Omental fat pad (tissue), 4 donors: Measurements from ENCODE around the gene BSN. TPM values are rescaled to one million over a fixed set of nuclear protein-coding genes. Genes with fewer than 3 reads are reported as not detected.

ENCODE experiments used
- ATAC-seq: fragments of 150-250 bp; one replicate; pipeline ENCODE4 v1.9.1; 2016; ENCODE audit warnings: mild to moderate bottlenecking, moderate library complexity; ENCODE audit not compliant: low FRiP score
- DNase-seq: peaks from one replicate; pipeline ENCODE4 v3.0.0-alpha.2; 2019; ENCODE audit warnings: low spot score
- total RNA-seq, 4 donors: library from RNA; depleted of rRNA; stranded (reverse); fragments of >200 nt; gene quantifications; one replicate each; pipeline ENCODE4 v1.1.0, GENCODE V29; 2016
- TF ChIP-seq, protein P1 (sequence below), 3 donors: fragments of 450-650 bp; IDR thresholded peaks; one replicate each; pipeline ENCODE4 v1.5.1; 2016 to 2017; ENCODE audit warnings: antibody characterized with exemption in 3 of 3, mild to moderate bottlenecking in 3 of 3, moderate library complexity in 2 of 3

The BSN gene
- total RNA-seq, 4 donors from 2014 or later: 0.09 to 0.63 (median 0.37) TPM

DNA sequence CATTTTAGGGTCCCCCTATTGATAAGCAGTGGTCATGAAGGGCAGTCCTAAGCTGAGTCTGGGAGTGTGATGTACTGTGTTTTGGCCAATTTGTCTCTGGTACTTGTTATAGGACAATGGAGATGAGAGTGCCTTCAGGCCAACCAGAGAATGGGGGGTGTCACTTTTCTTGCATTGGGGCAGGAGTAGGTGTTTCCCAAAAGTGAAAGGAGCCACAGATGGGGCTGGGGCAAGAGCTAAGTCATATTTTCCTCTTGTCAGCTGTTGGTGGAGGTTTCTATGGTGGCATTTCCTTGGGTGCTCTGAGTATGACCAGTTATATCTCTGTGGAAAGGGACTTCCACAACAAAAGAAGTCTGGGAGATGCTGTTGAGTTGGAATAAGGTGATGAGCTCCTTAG is 24.7 kb upstream of the BSN start:
- TF ChIP-seq, protein P1, sequence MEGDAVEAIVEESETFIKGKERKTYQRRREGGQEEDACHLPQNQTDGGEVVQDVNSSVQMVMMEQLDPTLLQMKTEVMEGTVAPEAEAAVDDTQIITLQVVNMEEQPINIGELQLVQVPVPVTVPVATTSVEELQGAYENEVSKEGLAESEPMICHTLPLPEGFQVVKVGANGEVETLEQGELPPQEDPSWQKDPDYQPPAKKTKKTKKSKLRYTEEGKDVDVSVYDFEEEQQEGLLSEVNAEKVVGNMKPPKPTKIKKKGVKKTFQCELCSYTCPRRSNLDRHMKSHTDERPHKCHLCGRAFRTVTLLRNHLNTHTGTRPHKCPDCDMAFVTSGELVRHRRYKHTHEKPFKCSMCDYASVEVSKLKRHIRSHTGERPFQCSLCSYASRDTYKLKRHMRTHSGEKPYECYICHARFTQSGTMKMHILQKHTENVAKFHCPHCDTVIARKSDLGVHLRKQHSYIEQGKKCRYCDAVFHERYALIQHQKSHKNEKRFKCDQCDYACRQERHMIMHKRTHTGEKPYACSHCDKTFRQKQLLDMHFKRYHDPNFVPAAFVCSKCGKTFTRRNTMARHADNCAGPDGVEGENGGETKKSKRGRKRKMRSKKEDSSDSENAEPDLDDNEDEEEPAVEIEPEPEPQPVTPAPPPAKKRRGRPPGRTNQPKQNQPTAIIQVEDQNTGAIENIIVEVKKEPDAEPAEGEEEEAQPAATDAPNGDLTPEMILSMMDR (IDR thresholded peaks at IDR 0.05): no peak
- ATAC-seq: no peak
- DNase-seq: no peak

DNA sequence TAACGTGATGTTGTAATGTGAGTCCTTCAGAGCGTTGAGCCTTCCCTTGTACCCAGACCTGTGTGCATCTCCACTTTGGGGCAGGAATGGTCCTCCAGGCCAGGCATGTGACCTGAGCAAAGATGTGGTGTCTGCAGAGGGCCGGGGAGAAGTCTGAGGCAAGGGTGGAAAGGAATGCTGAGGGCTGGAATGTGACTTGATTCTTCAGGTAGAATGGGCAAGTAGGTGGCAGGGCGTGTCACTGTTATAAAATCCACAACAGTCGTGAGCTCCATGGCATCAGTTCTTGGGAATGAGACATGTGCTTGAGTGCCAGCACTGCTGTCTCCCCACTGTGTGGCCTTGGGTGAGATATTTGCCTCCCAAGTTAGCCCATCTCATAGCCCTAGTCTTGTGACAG is 24.0 kb upstream of the BSN start:
- DNase-seq (no peak), ATAC-seq (no peak)
- TF ChIP-seq, protein P1 (IDR thresholded peaks at IDR 0.05): no peak

- TF ChIP-seq, protein P1 (IDR thresholded peaks at IDR 0.05): no peak
- DNase-seq (no peak), ATAC-seq (no peak)
These were observed 23.6 kb upstream of the BSN start for GRCh38 chr3:49530701-49531100.

- TF ChIP-seq, protein P1 (IDR thresholded peaks at IDR 0.05): no peak
- DNase-seq (no peak), ATAC-seq (no peak)
These were observed 23.1 kb upstream of the BSN start for GRCh38 chr3:49531218-49531617.

GRCh38 chr3:49531715-49532114 is 22.6 kb upstream of the BSN start:
- DNase-seq (no peak), ATAC-seq (no peak)
- TF ChIP-seq, protein P1 (IDR thresholded peaks at IDR 0.05): no peak

DNA sequence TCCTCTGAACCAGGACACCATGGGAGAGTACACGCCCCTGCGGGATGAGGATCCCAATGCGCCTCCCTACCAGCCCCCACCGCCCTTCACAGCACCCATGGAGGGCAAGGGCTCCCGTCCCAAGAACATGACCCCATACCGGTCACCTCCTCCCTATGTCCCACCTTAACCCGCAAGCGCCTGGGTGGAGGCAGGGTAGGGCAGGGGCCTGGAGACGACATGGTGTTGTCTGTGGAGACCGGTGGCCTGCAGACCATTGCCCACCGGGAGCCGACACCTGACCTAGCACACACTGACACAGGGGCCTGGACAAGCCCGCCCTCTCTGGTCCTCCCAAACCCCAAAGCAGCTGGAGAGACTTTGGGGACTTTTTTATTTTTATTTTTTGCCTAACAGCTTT is 21.2 kb upstream of the BSN start:
- TF ChIP-seq, protein P1 (IDR thresholded peaks at IDR 0.05): no peak
- no peak for DNase-seq
- ATAC-seq: no peak

DNA sequence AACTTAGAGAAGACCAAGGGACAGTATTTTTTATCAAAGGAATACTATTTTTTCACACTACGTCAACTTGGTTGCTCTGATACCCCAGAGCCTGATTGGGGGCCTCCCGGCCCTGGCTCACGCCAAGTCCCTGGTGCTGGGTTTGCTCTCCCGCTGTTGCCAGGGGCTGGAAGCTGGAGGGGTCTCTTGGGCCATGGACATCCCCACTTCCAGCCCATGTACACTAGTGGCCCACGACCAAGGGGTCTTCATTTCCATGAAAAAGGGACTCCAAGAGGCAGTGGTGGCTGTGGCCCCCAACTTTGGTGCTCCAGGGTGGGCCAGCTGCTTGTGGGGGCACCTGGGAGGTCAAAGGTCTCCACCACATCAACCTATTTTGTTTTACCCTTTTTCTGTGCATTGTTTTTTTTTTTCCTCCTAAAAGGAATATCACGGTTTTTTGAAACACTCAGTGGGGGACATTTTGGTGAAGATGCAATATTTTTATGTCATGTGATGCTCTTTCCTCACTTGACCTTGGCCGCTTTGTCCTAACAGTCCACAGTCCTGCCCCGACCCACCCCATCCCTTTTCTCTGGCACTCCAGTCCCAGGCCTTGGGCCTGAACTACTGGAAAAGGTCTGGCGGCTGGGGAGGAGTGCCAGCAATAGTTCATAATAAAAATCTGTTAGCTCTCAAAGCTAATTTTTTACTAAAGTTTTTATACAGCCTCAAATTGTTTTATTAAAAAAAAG is 20.3 kb upstream of the BSN start:
- TF ChIP-seq, protein P1 (IDR thresholded peaks at IDR 0.05): no peak
- DNase-seq (no peak), ATAC-seq (no peak)
